ENCODE measurements around the gene NELFCD.

- no peak for TF ChIP-seq CTCF (conservative IDR thresholded peaks at IDR 0.05; ENCODE audit: low read depth, low read length)
- no peak for TF ChIP-seq EZH2phosphoT487 (IDR thresholded peaks at IDR 0.05; ENCODE audit: borderline replicate concordance, low read length)
- TF ChIP-seq EZH2 (IDR thresholded peaks at IDR 0.05; ENCODE audit: low read length, unreplicated experiment) = no peak
These were observed 48.9 kb upstream of the NELFCD start for GRCh38 chr20:58932170-58932569.

Measured in PC-3 (cell line).